C4-2B (cell line): ENCODE results near the gene IRAK3.

Source experiments
- ZFX ChIP-seq: fragments of 450-650 bp; IDR thresholded peaks from 2 replicates; pipeline ENCODE4 v1.6.1; 2017
- TF ChIP-seq, protein P1 (sequence below): fragments of 450-650 bp; conservative IDR thresholded peaks from 2 replicates; pipeline ENCODE4 v1.5.1; 2017; ENCODE audit warnings: mild to moderate bottlenecking

DNA sequence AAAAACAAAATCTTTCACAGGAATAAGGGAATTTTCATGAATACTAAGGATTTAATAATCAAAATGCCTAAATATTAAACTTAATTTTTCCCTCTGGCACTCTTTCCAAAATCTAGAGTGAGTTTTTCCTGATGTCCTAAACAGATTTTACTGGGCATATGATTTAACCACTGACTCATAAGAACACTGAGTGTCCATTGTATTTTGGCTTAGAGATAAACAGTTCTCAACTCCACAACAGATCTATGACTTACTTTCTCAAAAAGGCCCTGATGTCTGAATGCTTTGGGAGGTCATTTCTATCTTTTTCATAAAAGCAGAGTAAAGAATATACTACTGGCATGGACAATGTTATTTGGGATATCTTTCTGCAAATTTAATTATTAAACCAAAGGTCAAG, 34.2 kb upstream of the IRAK3 start:
- TF ChIP-seq, protein P1, sequence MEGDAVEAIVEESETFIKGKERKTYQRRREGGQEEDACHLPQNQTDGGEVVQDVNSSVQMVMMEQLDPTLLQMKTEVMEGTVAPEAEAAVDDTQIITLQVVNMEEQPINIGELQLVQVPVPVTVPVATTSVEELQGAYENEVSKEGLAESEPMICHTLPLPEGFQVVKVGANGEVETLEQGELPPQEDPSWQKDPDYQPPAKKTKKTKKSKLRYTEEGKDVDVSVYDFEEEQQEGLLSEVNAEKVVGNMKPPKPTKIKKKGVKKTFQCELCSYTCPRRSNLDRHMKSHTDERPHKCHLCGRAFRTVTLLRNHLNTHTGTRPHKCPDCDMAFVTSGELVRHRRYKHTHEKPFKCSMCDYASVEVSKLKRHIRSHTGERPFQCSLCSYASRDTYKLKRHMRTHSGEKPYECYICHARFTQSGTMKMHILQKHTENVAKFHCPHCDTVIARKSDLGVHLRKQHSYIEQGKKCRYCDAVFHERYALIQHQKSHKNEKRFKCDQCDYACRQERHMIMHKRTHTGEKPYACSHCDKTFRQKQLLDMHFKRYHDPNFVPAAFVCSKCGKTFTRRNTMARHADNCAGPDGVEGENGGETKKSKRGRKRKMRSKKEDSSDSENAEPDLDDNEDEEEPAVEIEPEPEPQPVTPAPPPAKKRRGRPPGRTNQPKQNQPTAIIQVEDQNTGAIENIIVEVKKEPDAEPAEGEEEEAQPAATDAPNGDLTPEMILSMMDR = no peak
- no peak for TF ChIP-seq ZFX
